ENCODE results near the gene TBC1D22A.

GRCh38 chr22:47123006-47123826 is 360.8 kb downstream of the TBC1D22A start:
- TF ChIP-seq CTCF (optimal IDR thresholded peaks at IDR 0.05 in 1 of 3, IDR thresholded peaks at IDR 0.05 in 1 of 3, conservative IDR thresholded peaks at IDR 0.05 in 1 of 3; ENCODE audit: extremely low read depth in 1 of 3, insufficient read depth in 2 of 3, low read length in 3 of 3) (no peak), EZH2 (IDR thresholded peaks at IDR 0.05; ENCODE audit: low read length) (no peak)

All from keratinocyte (primary cell).